HEK293T (cell line): ENCODE results near the gene ATP13A2.

Experiments used
- CTCF ChIA-PET: fragments of 350-600 bp; formaldehyde crosslinking; extraction: SDS; loops from one replicate; lab custom pipeline; 2021; ENCODE audit warnings: antibody characterized with exemption, inconsistent platforms; lab: Yijun Ruan, JAX
- POLR2A ChIA-PET: fragments of 350-600 bp; formaldehyde crosslinking; extraction: SDS; loops from one replicate; lab custom pipeline; 2020; ENCODE audit warnings: antibody characterized with exemption, inconsistent platforms; lab: Yijun Ruan, JAX
- DNase-seq: peaks from one replicate; pipeline ENCODE4 v3.0.0; 2012; ENCODE audit warnings: mixed read lengths; ENCODE audit errors: extremely low spot score
- ARNT ChIP-seq: fragments of 450-650 bp; IDR thresholded peaks from 2 replicates; pipeline ENCODE4 v1.6.1; 2017; ENCODE audit warnings: mild to moderate bottlenecking
- BHLHE40 ChIP-seq: fragments of 450-650 bp; IDR thresholded peaks from 2 replicates; pipeline ENCODE4 v1.6.1; 2016; ENCODE audit warnings: mild to moderate bottlenecking, moderate library complexity, borderline replicate concordance
- CTBP1 ChIP-seq: fragments of 450-650 bp; IDR thresholded peaks from 2 replicates; pipeline ENCODE4 v1.6.1; 2016; ENCODE audit warnings: borderline replicate concordance
- ELF4 ChIP-seq: fragments of 450-650 bp; IDR thresholded peaks from 2 replicates; pipeline ENCODE4 v1.6.1; 2017; ENCODE audit warnings: antibody characterized with exemption
- FOXA1 ChIP-seq: fragments of 450-650 bp; IDR thresholded peaks from 2 replicates; pipeline ENCODE4 v1.6.1; 2016; ENCODE audit warnings: mild to moderate bottlenecking
- FOXK2 ChIP-seq: fragments of 450-650 bp; IDR thresholded peaks from 2 replicates; pipeline ENCODE4 v1.6.1; 2016; ENCODE audit warnings: mild to moderate bottlenecking
- HDGF ChIP-seq: fragments of 450-650 bp; IDR thresholded peaks from 2 replicates; pipeline ENCODE4 v1.6.1; 2017; ENCODE audit warnings: antibody characterized with exemption, borderline replicate concordance
- L3MBTL2 ChIP-seq: fragments of 450-650 bp; conservative IDR thresholded peaks from 2 replicates; pipeline ENCODE4 v1.6.1; 2016; ENCODE audit warnings: mild to moderate bottlenecking
- LEF1 ChIP-seq: fragments of 450-650 bp; IDR thresholded peaks from 2 replicates; pipeline ENCODE4 v1.6.1; 2017; ENCODE audit warnings: mild to moderate bottlenecking, borderline replicate concordance
- NFRKB ChIP-seq: fragments of 450-650 bp; IDR thresholded peaks from 2 replicates; pipeline ENCODE4 v1.6.1; 2016; ENCODE audit warnings: mild to moderate bottlenecking, moderate library complexity
- SP1 ChIP-seq: fragments of 450-650 bp; IDR thresholded peaks from 2 replicates; pipeline ENCODE4 v1.6.1; 2017
- SUZ12 ChIP-seq: fragments of 450-650 bp; IDR thresholded peaks from 2 replicates; pipeline ENCODE4 v1.6.1; 2016; ENCODE audit warnings: mild to moderate bottlenecking
- TARDBP ChIP-seq: fragments of 450-650 bp; IDR thresholded peaks from 2 replicates; pipeline ENCODE4 v1.6.1; 2016
- ZNF384 ChIP-seq: fragments of 450-650 bp; IDR thresholded peaks from 2 replicates; pipeline ENCODE4 v1.6.1; 2016
- TF ChIP-seq, protein P1 (sequence below): fragments of 450-650 bp; IDR thresholded peaks from 2 replicates; pipeline ENCODE4 v1.6.1; 2016

ATP13A2 gene

DNA sequence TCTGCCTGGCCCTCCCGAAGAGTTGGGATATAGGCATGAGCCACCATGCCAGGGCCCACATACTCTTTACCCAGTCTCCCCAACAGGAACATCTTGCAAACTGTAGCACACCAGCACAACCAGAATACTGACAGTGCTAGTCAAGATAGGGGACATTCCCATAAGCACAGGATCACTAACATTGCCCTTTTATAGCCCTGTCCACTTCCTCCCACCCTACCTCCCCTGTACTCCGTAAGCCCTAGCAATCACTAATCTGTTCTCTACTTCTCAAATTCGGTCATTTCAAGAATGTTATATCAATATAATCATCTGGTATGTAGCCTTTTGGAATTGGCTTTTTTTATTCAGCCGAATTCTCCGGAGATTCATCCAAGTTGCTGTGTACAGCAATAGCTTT, 36.2 kb upstream of the ATP13A2 start:
- TF ChIP-seq LEF1 (no peak), HDGF (no peak), ELF4 (no peak)
- DNase-seq: no peak
- ChIA-PET POLR2A (interaction anchor here (1.3 kb wide), 2 partner anchors 87 to 143 kb away, joined by 3 read pairs; no protein-coding TSS in a partner anchor), CTCF (no interaction called here)

DNA sequence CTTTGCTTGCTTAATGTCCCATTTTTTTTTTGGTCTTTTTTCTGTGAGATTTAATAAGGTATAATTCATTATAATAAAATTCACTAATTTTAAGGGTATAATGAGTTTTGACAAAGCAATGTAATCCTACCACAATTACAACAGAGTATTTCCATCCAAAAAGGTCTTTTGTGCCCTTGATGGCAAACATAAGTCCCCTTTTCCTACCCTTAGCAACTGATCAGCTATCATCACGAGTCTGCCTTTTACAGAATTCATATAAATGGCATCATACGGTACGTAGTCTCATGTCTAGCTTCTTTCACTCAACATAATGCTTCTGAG, 34.6 kb upstream of the ATP13A2 start:
- DNase-seq: no peak
- ChIA-PET CTCF (interaction anchor here (0.5 to 1.4 kb wide), 5 partner anchors 71 to 95 kb away, joined by 3 to 9 read pairs (median 7); no protein-coding TSS in a partner anchor), POLR2A (interaction anchor here (0.8 kb wide), 1 partner anchor 405 kb away, joined by 6 read pairs; no protein-coding TSS in a partner anchor)
- TF ChIP-seq FOXA1 (no peak), NFRKB (no peak)
- TF ChIP-seq, protein P1, sequence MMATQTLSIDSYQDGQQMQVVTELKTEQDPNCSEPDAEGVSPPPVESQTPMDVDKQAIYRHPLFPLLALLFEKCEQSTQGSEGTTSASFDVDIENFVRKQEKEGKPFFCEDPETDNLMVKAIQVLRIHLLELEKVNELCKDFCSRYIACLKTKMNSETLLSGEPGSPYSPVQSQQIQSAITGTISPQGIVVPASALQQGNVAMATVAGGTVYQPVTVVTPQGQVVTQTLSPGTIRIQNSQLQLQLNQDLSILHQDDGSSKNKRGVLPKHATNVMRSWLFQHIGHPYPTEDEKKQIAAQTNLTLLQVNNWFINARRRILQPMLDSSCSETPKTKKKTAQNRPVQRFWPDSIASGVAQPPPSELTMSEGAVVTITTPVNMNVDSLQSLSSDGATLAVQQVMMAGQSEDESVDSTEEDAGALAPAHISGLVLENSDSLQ: no peak

DNA sequence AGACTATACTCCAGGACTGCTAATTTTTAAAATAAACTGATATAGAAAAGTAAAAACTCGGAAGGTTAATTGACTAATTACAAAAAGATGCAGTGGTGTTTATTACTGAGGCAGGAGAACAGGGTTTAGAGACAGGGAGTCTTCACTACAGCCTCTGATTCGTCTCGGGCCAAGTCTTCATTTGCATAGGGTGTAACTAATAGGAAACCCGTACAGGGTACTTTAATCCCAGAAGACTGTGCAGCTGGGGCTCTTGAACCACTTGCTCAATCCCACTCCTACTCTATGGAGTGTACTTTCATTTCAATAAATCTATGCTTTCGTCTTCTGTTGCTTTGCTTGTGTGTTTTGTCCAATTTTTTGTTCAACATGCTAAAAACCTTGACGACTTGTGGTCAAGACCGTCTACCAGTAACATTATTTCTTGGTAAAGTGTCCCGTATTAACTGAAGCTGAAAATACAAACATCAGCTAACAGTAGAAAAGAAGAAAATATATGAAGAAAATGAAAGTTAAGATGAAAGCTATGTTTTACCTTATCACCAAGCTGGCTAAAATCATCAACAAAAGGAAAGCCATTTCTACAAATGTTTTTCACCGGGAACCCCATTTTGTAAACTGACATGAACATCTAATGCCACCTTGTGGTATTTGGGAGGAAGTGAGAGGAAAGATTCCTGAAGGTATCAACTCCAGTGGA, 34.1 kb upstream of the ATP13A2 start:
- no peak for TF ChIP-seq CTBP1
- TF ChIP-seq TARDBP: no peak
- TF ChIP-seq LEF1: no peak
- no peak for TF ChIP-seq ZNF384
- no peak for TF ChIP-seq ARNT
- no peak for TF ChIP-seq SP1
- TF ChIP-seq, protein P1: no peak
- TF ChIP-seq HDGF: no peak
- no peak for TF ChIP-seq ELF4
- ChIA-PET POLR2A (interaction anchor here (0.8 kb wide), 1 partner anchor 405 kb away, joined by 6 read pairs; no protein-coding TSS in a partner anchor), CTCF (interaction anchor here (0.7 to 1.4 kb wide), 4 partner anchors 71 to 94 kb away, joined by 3 to 9 read pairs (median 8); no protein-coding TSS in a partner anchor)
- peak; percentile 48 for DNase-seq

- no peak for DNase-seq
- CTCF ChIA-PET: no interaction called here
- TF ChIP-seq ELF4 (no peak), ARNT (no peak), FOXA1 (no peak), TARDBP (no peak), SP1 (no peak)
- TF ChIP-seq, protein P1: no peak
- POLR2A ChIA-PET: no interaction called here
Measured at GRCh38 chr1:17045150-17045549, 33.4 kb upstream of the ATP13A2 start.

DNA sequence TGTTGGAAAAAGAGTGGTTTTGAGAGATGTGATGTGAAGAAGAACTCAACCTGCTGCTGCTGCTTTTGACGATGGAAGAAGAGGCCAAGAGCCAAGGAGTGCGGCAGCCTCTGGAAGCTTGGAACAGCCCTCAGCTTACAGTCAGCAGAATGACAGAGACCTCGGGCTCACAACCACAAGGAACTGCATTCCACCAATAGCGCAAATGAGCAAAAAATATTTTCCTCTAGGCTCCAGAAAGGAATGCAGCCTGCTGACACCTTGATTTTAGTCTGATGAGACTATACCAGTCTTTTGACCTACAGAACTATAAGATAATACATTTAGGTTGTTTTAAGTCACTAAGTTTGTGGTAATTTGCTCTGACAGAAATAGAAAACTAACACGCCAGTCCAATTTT, 31.9 kb upstream of the ATP13A2 start:
- POLR2A ChIA-PET: no interaction called here
- no peak for DNase-seq
- TF ChIP-seq LEF1 (no peak), NFRKB (no peak), SP1 (no peak), BHLHE40 (no peak), HDGF (no peak), ZNF384 (no peak)
- CTCF ChIA-PET: no interaction called here

GRCh38 chr1:17040135-17040534, 28.4 kb upstream of the ATP13A2 start:
- DNase-seq: no peak
- ChIA-PET CTCF (no interaction called here), POLR2A (no interaction called here)
- TF ChIP-seq, protein P1: no peak
- TF ChIP-seq CTBP1 (no peak), NFRKB (no peak), L3MBTL2 (no peak)

DNA sequence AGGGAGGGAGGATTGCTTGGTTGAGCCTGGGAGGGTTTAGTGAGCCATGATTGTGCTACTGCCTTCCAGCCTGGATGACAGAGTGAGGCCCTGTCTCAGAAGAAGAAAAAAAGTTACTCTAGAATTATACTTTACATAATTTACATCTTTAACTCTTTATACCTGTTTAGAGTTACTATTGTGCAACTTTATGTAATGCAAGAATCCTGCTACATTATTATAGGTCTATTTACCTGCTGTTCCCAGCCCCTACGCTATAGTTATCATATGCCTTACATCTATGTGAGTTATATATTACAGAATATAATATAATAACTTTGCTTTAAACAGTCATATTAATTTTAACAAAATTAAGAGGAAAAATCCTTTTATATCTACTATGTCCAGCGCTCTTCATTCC, 27.8 kb upstream of the ATP13A2 start:
- no peak for DNase-seq
- POLR2A ChIA-PET: no interaction called here
- TF ChIP-seq L3MBTL2: no peak
- no peak for TF ChIP-seq NFRKB
- TF ChIP-seq FOXK2: no peak
- no peak for TF ChIP-seq SUZ12
- no peak for TF ChIP-seq TARDBP
- TF ChIP-seq LEF1: no peak
- TF ChIP-seq, protein P1: no peak
- TF ChIP-seq HDGF: no peak
- no peak for TF ChIP-seq FOXA1
- TF ChIP-seq CTBP1: no peak
- no peak for TF ChIP-seq ARNT
- no peak for TF ChIP-seq SP1
- CTCF ChIA-PET: no interaction called here
